ENCODE data around the gene TMEM163. TPM values are rescaled to one million over a fixed set of nuclear protein-coding genes. Genes with fewer than 3 reads are reported as not detected.

TMEM163 gene
- polyA plus RNA-seq, 1 donor from 2014 or later, result 3.5 TPM

GRCh38 chr2:134462791-134463698, 255.8 kb downstream of the TMEM163 start:
- Histone ChIP-seq H3K79me2 (replicated peaks; ENCODE audit: insufficient read depth, low read length) (no peaks in the 10 kb centered on the region), H3K27me3 (ENCODE audit: insufficient read depth, low read depth, low read length) (no peaks in the 10 kb centered on the region), H2AFZ (ENCODE audit: low read depth, low read length) (no peak overlapping the region), H3K36me3 (ENCODE audit: insufficient read depth, low read length) (no peaks in the 10 kb centered on the region), H3K4me3 (ENCODE audit: low read length) (no peak overlapping the region), H3K27ac (ENCODE audit: low read length) (no peak overlapping the region), H3K4me2 (ENCODE audit: low read length) (no peak overlapping the region), H4K20me1 (ENCODE audit: insufficient read depth) (no peaks in the 10 kb centered on the region), H3F3A (ENCODE audit: insufficient read depth, low read length, poor library complexity, severe bottlenecking) (no peaks in the 10 kb centered on the region), H3K9me3 (ENCODE audit: low read length) (no peaks in the 10 kb centered on the region), H3K9ac (ENCODE audit: low read length) (no peak overlapping the region), H3K9me2 (ENCODE audit: insufficient read depth, low read length) (no peaks in the 10 kb centered on the region)
- no peak for TF ChIP-seq CTCF (IDR thresholded peaks at IDR 0.05; ENCODE audit: poor library complexity, severe bottlenecking)
- TF ChIP-seq EZH2 (IDR thresholded peaks at IDR 0.05; ENCODE audit: borderline replicate concordance, insufficient read depth, low read length, poor library complexity, severe bottlenecking), result no peak
- no peak for TF ChIP-seq POLR2AphosphoS5 (IDR thresholded peaks at IDR 0.05)
- TF ChIP-seq EP300 (conservative IDR thresholded peaks at IDR 0.05; ENCODE audit: poor library complexity, severe bottlenecking), result no peak
- TF ChIP-seq RAD21 (conservative IDR thresholded peaks at IDR 0.05), result no peak
- no peak for TF ChIP-seq SMC3 (conservative IDR thresholded peaks at IDR 0.05; ENCODE audit: poor library complexity)
- no peak for TF ChIP-seq REST (IDR thresholded peaks at IDR 0.05; ENCODE audit: borderline replicate concordance)
- TF ChIP-seq MXI1 (conservative IDR thresholded peaks at IDR 0.05; ENCODE audit: poor library complexity, severe bottlenecking), result no peak
- TF ChIP-seq TAF1 (IDR thresholded peaks at IDR 0.05; ENCODE audit: low read depth), result no peak

- Histone ChIP-seq H3F3A (ENCODE audit: insufficient read depth, low read length, poor library complexity, severe bottlenecking) (no peaks in the 10 kb centered on the region), H4K20me1 (ENCODE audit: insufficient read depth) (no peaks in the 10 kb centered on the region), H3K9me3 (ENCODE audit: low read length) (no peaks in the 10 kb centered on the region), H3K4me3 (ENCODE audit: low read length) (no peak overlapping the region), H2AFZ (ENCODE audit: low read depth, low read length) (no peak overlapping the region), H3K27ac (ENCODE audit: low read length) (no peak overlapping the region), H3K79me2 (replicated peaks; ENCODE audit: insufficient read depth, low read length) (no peaks in the 10 kb centered on the region), H3K27me3 (ENCODE audit: insufficient read depth, low read depth, low read length) (no peaks in the 10 kb centered on the region), H3K9ac (ENCODE audit: low read length) (no peak overlapping the region), H3K4me2 (ENCODE audit: low read length) (no peak overlapping the region), H3K36me3 (ENCODE audit: insufficient read depth, low read length) (no peaks in the 10 kb centered on the region), H3K9me2 (ENCODE audit: insufficient read depth, low read length) (no peaks in the 10 kb centered on the region)
- TF ChIP-seq REST (IDR thresholded peaks at IDR 0.05; ENCODE audit: borderline replicate concordance) (no peak), EZH2 (IDR thresholded peaks at IDR 0.05; ENCODE audit: borderline replicate concordance, insufficient read depth, low read length, poor library complexity, severe bottlenecking) (no peak), RAD21 (conservative IDR thresholded peaks at IDR 0.05) (no peak), MXI1 (conservative IDR thresholded peaks at IDR 0.05; ENCODE audit: poor library complexity, severe bottlenecking) (no peak), POLR2AphosphoS5 (IDR thresholded peaks at IDR 0.05) (no peak), SMC3 (conservative IDR thresholded peaks at IDR 0.05; ENCODE audit: poor library complexity) (no peak), EP300 (conservative IDR thresholded peaks at IDR 0.05; ENCODE audit: poor library complexity, severe bottlenecking) (no peak), CTCF (IDR thresholded peaks at IDR 0.05; ENCODE audit: poor library complexity, severe bottlenecking) (no peak), TAF1 (IDR thresholded peaks at IDR 0.05; ENCODE audit: low read depth) (no peak)
Measured at GRCh38 chr2:134462275-134462674, 256.5 kb downstream of the TMEM163 start.
